Measurements from ENCODE around the gene C2orf68.
A peak's percentile ranks its signal among the peaks of the same experiment; 100 is the strongest.
"Not testable (repeated sequence)": the region's sequence is repeated elsewhere in the genome, so short reads cannot be mapped to it uniquely, and the experiment has no call there.

The C2orf68 gene

DNA sequence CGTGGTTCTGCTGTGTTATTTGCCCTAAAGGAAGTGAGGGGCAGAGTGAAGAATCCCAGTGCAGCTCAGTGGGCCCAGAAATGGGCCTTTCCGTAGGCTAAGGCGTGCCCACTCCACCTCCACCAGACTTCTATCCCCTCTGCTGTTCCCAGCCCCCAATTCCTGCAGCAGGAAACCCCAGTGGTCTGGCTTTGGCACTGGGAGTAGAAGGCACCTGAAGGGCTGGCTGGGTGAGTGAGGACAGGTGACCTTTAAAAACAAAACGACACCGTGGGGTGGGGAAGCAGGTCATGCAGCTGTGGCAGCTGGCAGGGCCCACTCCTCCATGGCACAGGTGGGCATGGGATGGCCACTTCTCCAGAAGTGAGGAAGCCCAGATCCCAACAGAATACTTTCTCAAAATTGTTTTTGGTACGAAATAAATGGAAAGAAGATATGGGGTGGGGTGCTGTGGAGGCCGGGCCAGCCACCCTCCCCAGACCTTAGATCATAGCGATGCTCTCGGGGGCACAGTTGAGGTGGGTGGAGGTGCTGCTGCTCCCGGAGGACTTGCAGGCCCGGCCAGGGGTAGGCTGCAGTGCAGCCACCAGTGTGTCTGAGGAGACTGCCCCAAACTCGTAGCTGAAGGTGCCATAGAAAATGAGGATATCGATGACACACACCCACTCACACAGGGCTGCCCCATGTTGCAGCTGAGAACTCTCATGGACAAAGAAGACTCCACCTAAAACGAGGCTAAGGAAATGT is 13.1 kb downstream of the C2orf68 start:
- no peak for DNase-seq (ENCODE audit: low read depth)

DNA sequence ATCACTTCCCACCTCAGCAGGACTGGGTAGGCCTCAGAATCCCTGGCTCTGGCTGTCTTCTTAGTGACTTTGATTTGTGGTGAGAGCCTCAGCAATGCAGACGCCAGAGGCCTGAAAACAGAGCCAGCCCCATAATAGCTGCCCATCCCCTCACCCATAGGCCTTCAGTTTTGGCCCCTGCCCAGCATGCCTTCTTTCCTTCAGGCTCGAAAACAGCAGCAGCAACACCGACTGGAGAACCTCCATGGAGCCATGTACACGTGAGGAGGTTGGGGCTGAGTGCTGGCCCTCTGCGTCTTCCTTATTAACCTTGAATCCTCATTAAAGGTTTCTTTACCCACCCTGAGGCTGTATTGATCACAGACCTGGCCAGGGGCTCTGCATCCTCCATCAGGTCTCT is 14.6 kb downstream of the C2orf68 start:
- no peak for DNase-seq (ENCODE audit: low read depth)

DNA sequence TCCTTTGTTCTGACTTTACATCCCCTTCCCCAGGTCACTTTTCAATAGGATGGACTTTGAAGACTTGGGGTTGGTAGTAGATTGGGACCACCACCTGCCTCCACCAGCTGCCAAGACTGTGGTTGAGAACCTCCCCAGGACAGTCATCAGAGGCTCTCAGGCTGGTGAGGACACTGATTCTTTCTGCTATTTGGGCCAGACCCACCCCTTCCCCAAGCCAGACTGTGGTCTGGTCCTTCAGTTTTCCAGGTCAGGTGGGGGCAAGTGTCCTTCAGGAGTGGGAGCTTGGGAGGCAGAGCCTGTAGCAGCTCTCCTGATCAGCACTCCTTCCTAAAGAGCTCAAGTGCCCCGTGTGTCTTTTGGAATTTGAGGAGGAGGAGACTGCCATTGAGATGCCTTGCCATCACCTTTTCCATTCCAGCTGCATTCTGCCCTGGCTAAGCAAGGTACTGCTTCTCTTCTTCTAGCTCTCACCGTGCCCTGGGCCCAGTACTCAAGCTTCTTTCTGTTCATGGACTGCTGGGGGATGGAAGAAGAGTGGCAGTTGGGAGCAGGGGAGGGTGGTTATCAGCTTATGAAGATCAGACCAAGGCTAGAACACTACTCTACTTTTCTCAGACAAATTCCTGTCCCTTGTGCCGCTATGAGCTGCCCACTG is 15.3 kb downstream of the C2orf68 start:
- DNase-seq (ENCODE audit: low read depth): no peak

DNA sequence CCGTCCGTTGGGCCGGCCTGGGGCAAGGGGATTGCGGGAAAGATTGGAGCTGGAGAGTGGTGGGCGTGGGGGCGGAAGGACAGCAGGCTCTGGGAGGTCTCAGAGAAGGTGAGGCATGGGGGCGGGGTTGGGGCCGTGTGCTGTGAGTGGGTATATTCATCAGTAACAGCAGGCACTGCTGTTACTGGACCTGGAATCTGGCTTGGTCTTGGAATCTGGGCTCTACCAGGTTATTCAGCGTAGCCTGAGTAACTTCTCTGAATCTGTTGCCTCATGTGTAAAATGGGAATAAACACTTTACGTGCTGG is 15.9 kb downstream of the C2orf68 start:
- DNase-seq (ENCODE audit: low read depth): no peak

DNA sequence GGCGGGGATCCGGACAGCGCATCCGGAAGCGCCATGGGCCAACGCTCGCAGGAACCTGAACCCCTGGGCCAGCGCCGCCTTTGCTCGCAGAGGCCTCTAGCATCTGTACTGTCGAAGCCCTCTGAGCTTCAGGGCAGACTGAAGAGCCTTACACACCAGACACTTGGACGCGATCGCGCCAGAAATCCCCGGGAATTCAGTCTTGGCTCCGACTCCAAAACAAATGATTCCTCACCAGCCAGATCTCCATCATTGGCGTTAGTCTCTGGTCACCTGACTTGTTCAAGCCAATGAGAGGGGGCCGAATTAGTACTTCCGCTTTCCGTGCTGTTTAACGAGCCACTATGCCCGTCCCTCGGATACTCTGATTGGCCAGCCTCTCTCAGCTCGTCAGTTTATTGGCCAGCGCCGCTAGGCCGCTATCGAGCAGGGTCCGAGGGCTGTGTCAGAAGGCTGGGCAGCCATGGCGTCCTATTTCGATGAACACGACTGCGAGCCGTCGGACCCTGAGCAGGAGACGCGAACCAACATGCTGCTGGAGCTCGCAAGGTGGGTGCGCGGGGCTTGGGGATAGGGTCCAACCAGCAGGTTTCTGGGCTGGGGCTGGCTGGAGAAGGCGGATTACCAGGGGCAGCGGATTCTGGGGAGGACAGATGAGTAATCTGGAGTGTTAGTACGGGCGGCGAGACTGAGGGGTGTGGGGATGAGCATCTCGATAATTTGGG is 16.4 kb downstream of the C2orf68 start, which contains the start of gene RNF181:
Gene RNF181, plus strand, starts transcription at position 445 of the 725 bp plus-strand sequence. Its CDS starts 19 bp downstream, at position 464.
- peak; percentile 94 for DNase-seq (ENCODE audit: low read depth)

DNA sequence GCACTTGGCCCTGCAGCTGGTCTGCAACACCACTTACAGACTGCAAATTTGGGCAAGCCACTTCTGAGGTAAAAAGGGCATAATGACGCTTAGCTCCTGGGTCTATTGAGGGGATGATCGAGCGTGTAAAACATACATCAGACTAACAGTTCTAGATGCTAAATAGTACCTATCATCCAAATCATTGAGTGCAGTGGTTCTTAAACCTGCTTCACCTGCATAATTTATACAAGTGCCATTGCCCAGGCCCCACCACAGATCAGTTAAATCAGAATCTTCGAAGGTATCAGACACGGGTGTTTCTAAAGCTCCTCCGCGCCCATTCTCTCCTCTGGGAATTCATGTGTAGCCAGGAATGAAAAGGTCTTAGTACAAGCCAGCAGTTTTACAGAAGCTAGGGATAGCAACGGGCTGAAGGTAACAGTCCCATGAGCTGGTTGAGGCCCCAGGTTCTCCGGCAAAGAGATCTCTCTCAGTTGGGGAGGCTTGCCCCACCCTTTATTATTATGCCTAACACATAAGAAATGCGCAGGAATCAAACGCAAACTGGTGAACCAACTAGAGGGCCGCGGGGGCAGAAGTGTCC is 17.1 kb downstream of the C2orf68 start:
- no peak for DNase-seq (ENCODE audit: low read depth)

DNA sequence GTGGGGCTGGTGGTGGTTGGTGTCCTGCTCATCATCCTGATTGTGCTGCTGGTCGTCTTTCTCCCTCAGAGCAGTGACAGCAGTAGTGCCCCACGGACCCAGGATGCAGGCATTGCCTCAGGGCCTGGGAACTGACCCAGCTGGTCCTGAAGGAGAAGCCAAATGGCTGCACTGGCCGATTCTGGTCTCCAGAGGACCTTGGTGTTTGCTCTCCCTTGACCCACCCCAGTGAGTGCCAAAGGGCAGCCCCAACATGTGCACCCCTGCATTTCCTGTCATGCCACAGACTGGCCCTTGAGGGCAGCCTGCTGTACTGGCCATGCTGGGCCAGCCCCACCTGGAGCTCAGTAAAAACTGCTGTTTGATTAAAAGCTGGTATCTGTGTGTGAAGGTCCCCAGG is 18.8 kb downstream of the C2orf68 start:
- no peak for DNase-seq (ENCODE audit: low read depth)

DNA sequence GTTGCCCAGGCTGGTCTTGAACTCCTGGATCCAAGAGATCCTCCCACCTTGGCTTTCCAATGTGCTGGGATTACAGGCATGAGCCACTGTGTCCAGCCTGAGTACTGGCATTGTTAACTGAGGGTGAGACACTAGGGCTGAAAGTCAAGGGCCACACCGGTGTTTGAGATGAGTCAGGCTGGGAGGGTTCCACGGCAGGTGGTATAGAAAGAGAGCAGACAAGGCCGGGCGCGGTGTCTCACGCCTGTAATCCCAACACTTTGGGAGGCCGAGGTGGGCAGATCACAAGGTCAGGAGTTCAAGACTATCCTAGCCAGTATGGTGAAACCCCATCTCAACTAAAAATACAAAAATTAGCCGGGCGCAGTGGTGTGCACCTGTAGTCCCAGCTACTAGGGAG is 19.6 kb downstream of the C2orf68 start:
- not testable (repeated sequence) for DNase-seq (ENCODE audit: low read depth)

DNA sequence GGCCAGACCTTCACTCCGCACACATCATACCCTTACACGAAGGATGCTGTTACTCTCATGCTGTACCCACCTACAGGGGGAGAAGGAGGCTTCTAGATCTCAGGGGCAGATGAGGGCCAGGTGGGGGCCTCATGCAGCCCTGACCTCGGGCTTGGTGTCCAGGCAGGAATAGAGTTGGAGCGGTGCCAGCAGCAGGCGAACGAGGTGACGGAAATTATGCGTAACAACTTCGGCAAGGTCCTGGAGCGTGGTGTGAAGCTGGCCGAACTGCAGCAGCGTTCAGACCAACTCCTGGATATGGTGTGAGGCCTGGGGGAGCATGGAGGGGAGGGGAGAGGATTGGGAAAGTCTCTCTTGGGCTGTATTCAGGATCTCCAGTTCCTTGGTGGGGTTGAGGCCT is 20.3 kb downstream of the C2orf68 start:
- DNase-seq (ENCODE audit: low read depth): no peak

DNA sequence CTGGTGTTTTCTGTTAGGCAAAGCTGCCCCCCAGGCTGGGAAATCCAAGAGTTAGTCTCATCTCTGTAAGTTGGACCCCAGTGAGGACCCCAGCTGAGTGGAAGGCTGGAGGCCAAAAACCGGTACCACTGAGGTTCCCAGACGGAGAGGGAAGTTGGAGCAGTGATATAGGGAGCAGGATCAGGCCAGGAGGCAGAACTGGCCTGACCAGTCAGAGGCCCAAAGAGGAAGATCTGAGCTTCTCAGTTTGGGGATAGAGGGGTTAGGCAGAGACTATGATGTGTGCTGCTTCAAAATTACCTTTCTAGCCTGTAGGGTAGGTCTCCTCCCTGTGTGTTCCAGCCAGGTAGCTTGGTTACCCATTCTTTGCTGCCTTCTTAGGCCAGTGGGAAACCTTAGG is 20.9 kb downstream of the C2orf68 start:
- no peak for DNase-seq (ENCODE audit: low read depth)

DNA sequence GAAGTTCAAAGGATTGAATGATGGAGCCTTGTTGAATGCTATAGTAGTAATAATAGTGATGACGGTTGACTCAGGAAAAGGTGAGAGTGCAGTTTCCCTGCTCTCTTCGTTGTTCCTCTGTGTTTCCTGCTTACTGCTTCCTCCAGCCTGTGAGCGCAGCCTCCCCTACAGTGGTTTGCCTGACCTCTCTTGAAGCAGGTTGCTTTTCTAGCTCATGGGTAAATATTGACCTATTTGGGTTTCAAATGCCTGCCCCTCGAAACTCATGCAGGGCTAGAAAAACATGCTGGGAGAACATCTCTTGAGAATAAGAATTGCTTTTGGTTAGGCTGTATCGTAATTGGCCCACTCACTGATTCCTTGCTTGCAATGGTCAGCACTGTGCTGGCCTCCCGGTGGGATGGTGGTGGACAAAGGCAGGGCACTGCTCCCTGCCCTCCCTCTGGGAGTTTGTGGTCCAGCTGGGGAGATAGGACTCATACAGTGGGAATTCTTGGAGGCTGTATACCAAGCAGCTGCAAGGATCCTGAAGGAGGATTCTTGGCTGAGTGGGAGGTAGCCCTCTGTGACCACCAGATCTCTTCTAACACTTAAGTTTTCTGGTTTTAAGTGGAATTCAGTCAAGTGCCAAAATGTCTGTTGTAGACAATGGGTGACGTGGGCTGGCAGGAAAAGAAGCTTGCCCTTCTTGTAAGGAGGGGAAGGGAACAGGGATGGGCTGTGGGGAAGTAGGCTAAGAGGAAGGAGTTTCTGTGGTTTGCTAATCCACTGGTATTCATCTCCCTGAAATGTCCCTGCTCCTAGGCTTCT is 21.7 kb downstream of the C2orf68 start:
- peak; percentile 87 for DNase-seq (ENCODE audit: low read depth)

DNA sequence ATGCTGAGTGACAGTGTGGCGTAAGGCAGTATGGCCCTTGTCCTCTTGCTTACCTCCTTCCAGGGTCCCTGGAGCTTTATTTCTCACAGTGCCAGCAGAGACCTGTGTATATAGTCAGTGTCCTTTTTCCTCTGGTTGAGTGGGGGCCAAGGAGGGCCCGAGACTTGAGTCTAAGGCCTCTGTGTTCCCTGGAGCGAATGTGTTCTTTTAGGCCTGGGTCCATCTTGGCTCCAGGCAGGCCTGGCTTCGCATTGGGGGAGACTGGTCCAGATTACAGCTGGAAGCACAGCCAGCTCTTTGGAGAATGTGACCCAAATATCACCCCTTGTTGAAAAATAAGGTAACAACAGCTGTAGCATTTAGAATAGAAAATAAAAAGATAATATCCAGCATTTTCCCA is 22.7 kb downstream of the C2orf68 start:
- DNase-seq (ENCODE audit: low read depth): no peak

DNA sequence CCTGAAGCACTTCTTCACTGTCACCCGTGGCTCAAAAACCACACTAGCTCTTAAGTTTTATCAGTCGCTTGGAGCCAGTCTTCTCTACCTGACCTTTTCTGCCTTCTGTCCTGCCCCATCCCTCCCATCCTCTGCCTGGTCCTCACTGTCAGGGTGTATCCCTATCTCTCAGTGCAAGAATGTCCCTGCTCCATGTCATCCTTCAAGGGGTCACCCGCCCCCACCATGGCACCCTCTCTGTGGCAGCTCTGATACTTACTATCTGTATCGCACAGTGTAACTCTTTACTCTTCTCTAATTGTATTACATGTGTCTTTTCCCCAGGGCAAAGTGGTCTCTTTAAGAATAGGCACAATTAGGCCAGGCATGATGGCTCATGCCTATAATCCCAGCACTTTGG is 23.2 kb downstream of the C2orf68 start:
- DNase-seq (ENCODE audit: low read depth): no peak

DNA sequence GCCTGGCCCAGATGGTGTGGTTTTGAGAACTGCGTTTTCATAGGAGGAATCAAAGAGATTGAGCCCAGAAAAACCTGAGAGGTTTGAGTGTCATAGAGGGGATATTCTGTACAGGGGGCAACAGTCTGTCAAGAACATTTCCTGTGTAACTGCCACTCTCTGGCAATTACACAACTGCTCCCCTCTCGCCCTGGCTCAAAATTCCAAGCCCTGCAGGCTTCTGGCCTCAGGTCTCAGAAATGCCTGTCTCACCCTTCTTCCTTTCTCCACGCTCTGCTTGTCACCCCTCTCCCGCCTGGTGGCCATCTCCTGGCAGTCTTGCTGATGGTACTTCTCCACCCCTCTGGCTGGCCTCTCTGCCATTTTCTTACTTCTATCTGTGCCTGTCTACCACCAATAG is 23.6 kb downstream of the C2orf68 start:
- no peak for DNase-seq (ENCODE audit: low read depth)

DNA sequence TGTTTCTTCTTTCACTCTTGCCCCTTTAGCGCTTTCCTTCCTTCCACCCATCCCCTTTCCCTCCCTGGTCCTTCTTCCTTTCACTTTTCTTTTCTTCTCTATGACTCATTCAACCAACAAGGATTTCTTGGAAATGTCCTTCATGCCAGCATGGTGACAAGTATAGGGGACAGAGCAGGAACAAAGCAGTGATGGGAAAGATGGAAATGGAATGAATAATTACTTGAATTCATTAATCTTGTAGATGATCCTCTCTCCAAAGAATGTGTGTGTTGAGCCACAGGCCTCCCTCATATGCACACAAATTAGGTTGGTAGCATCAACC is 26.1 kb downstream of the C2orf68 start:
- no peak for DNase-seq (ENCODE audit: low read depth)

DNA sequence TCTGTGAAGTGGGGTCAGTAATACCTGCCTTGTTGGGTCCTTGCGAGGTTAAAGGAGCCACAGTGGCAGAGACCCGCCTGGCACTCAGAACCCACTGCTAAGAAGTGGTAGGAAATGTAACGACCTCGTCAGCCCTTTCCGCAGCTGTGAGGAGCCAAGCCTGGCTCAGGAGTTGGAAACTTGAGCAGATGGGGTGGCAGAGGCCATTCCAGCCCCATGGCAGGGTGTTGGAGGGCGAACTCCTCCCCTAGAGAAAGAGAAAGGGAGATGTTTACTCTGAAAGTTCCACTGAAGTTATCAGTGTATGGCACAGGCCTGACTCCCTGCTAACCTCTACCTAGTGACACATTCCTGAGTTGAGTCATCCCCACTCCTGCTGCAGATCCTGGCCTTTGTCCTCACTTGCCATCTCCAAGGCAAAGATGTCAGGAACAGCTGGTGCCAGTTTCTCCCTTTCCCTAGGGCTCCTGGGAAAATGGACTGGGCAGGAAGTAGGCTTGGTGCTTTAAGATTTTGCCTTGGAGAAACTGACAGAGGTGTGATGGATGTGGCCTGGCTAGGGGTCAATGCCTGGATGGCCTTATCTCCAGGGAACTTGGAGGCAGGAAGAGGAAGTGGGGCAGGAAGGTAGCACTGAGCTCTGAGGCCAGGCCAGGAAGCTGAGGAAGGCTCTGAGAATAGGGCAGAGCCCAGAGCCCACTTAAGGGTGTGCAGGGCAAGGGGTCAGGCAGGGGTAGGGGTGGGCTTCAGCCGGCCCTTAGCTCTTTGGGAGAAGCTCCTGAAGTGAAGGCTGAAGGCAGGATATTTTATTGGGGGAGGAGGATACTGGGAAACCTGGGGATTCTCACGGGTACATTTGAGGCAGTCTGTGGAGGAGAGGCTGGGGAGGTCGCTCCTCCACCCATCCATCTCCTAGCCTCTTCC is 26.7 kb downstream of the C2orf68 start:
- peak; percentile 89 for DNase-seq (ENCODE audit: low read depth)

DNA sequence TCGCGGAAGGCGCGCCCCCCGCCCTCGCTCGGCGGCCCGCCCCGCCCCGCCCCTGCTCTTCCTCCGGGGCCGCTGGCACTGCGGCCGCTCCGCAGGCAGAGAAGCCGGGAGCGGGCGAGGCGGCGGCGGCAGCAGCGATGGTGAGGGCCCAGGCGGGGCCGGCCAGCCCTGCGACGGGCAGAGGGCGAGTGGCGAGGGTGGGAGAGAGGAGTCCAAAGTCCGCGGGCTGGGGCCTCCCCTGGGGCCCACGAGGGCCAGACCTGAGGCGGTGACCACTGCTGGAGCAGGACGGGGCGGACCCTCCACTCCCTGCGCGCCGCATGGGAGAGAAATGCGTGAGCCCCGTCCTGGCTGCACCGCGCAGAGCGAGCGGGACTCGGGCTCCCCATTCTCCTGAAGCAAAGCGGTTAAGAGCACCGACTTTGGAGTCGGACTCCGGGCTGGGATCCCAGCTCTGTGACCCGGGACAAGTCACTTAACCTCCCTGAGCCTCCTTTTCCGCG is 27.5 kb downstream of the C2orf68 start, which contains the start of gene VAMP5:
Gene VAMP5, plus strand, starts transcription at position 78 of the 503 bp plus-strand sequence. Its CDS starts 60 bp downstream, at position 138.
- no peak for DNase-seq (ENCODE audit: low read depth)

DNA sequence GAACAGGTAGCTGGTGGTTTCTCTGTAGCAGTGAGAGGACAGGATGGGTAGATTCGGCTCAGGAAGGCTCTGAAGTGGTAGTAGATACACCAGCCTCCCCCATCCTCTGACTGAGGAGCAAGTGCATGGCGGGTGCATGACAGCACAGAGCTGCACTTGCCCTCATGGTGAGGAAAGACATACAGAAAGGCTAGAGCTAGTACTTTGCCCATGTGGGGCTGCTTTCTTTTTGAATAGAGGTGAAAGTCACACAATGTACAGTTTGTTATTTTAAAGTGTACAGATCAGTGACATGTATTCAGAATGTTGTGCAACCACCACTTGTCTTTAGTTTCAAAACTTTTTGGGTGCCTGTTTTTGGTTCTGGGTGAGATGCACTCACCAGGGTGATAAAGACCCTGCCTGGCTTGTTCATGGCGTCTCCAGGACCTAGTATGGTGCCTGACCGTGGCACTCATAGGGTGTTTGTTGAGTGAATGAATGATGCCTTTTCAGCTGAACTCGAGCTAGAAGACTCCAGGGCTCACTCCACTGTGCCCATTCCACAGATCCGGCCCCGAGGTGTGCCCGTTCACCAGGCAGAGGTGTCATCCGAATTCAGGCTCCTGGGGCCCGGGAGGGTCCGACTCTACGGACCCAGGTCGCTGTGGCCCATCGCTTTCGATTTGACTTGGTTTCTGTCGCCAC is 28.1 kb downstream of the C2orf68 start:
- DNase-seq (ENCODE audit: low read depth): no peak

DNA sequence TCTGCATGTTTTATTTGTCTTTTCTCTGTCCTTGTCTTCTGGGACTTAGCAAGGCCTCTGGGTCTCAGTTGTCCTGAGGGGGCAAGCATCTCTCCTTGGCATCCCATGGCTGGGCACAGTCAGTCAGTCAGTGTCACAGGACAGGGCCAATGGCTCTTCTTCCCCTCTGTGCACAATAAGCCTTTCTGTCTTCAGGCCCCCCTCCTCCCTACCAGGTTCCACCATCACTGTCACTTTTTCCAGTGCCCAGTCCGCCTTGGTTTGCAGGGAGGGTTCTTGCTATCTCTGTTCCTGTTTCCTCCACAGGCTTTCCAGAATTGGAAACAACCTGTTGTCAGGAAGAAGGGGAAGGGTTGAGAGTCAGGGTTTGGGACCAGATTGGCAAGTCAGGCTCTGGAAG is 29.4 kb downstream of the C2orf68 start:
- DNase-seq (ENCODE audit: low read depth): no peak

DNA sequence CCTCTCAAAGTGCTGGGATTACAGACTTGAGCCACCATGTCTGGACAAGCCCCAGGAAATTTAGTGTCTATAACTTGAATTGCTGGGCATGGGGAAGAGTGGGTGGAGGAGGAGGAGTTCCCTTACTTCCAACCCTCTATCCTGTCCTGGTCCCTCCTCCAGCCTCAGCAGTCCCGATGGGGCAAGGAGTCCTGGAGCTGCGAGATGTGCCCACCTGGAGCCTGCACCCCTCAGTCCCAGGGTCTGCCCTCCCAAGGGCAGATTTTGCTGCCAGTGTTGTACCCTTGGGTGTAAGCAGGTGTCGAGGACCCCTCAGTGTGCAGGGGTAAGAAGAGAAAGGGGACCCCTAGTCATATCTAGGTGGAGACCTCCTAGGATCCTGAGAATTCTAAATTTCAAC is 31.7 kb downstream of the C2orf68 start:
- DNase-seq (ENCODE audit: low read depth): no peak
